Mammary epithelial cell (primary cell): Measurements from ENCODE around the gene IL27RA.

Experiments used
- EZH2 ChIP-seq: IDR thresholded peaks from 2 replicates; pipeline ENCODE4 v1.6.1; 2012; ENCODE audit warnings: low read length, inconsistent platforms, borderline replicate concordance
- TF ChIP-seq, protein P1 (sequence below), 2 donors: IDR thresholded peaks in 1 of 2; conservative IDR thresholded peaks in 1 of 2; 2 replicates each; pipeline ENCODE4 v1.5.1; 2011 to 2012; ENCODE audit warnings: inconsistent platforms in 2 of 2, low read length in 2 of 2, mild to moderate bottlenecking in 2 of 2, control low read depth in 1 of 2, low read depth in 1 of 2; ENCODE audit not compliant: insufficient read depth in 1 of 2; ENCODE audit errors: extremely low read depth in 1 of 2

DNA sequence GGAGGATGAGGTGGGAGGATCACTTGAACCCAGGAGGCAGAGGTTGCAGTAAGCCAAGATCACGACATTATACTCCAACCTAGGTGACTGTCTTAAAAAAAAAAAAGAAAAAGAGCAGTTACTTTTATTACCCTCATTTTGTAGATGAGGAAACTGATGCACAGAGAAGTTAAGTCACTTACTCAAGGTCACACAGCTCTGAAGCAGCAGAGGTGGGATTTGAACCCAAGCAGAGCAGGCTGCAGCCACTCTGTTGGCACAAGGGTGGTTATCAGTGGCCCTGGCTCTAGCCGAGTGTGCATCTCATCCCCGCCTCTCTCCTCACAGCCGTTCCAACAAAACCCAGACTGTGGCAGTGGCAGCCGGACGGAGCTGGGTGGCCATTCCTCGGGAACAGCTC lies 7.6 kb downstream of the IL27RA start:
- TF ChIP-seq, protein P1, sequence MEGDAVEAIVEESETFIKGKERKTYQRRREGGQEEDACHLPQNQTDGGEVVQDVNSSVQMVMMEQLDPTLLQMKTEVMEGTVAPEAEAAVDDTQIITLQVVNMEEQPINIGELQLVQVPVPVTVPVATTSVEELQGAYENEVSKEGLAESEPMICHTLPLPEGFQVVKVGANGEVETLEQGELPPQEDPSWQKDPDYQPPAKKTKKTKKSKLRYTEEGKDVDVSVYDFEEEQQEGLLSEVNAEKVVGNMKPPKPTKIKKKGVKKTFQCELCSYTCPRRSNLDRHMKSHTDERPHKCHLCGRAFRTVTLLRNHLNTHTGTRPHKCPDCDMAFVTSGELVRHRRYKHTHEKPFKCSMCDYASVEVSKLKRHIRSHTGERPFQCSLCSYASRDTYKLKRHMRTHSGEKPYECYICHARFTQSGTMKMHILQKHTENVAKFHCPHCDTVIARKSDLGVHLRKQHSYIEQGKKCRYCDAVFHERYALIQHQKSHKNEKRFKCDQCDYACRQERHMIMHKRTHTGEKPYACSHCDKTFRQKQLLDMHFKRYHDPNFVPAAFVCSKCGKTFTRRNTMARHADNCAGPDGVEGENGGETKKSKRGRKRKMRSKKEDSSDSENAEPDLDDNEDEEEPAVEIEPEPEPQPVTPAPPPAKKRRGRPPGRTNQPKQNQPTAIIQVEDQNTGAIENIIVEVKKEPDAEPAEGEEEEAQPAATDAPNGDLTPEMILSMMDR (conservative IDR thresholded peaks at IDR 0.05 in 1 of 2, IDR thresholded peaks at IDR 0.05 in 1 of 2; ENCODE audit: extremely low read depth in 1 of 2, insufficient read depth in 1 of 2, low read depth in 1 of 2, low read length in 2 of 2), result no peak
- no peak for TF ChIP-seq EZH2
